ENCODE measurements around the gene DHODH. TPM values are rescaled to one million over a fixed set of nuclear protein-coding genes. Genes with fewer than 3 reads are reported as not detected.
"Not testable (repeated sequence)": the region's sequence is repeated elsewhere in the genome, so short reads cannot be mapped to it uniquely, and the experiment has no call there.

DHODH gene
- total RNA-seq, 1 donor from 2014 or later: 7.7 TPM

GRCh38 chr16:71985262-71985974, 23.1 kb upstream of the DHODH start:
- no peak overlapping the region for H3K27ac ChIP-seq
- no peaks in the 10 kb centered on the region for H3K36me3 ChIP-seq
- DNase-seq: no peak
- H3K27me3 ChIP-seq: no peaks in the 10 kb centered on the region
- no peaks in the 10 kb centered on the region for H3K9me3 ChIP-seq
- H3K4me1 ChIP-seq: no peaks in the 10 kb centered on the region
- ATAC-seq: no peak
- no peak overlapping the region for H3K4me3 ChIP-seq
- TF ChIP-seq CTCF (IDR thresholded peaks at IDR 0.05): no peak
- intact Hi-C loops (cut with DNase I): no loop called here

GRCh38 chr16:71986131-71986530, 22.4 kb upstream of the DHODH start:
- Histone ChIP-seq H3K27me3 (no peaks in the 10 kb centered on the region), H3K27ac (no peak overlapping the region), H3K4me3 (no peak overlapping the region), H3K9me3 (no peaks in the 10 kb centered on the region), H3K4me1 (no peaks in the 10 kb centered on the region), H3K36me3 (no peaks in the 10 kb centered on the region)
- ATAC-seq (no peak), DNase-seq (no peak)
- TF ChIP-seq CTCF (IDR thresholded peaks at IDR 0.05): no peak
- intact Hi-C loops (cut with DNase I): no loop called here

- Histone ChIP-seq H3K4me3 (no peak overlapping the region), H3K36me3 (no peaks in the 10 kb centered on the region), H3K27me3 (no peaks in the 10 kb centered on the region), H3K9me3 (no peaks in the 10 kb centered on the region), H3K4me1 (no peaks in the 10 kb centered on the region), H3K27ac (no peak overlapping the region)
- DNase-seq (no peak), ATAC-seq (no peak)
- intact Hi-C loops (cut with DNase I): no loop called here
- TF ChIP-seq CTCF (IDR thresholded peaks at IDR 0.05): no peak
These were observed 13.5 kb upstream of the DHODH start for GRCh38 chr16:71995038-71995437.

GRCh38 chr16:71997578-71997977, 11.0 kb upstream of the DHODH start:
- DNase-seq; intact Hi-C loops (cut with DNase I); ATAC-seq; H3K9me3 ChIP-seq; H3K27me3 ChIP-seq; H3K4me3 ChIP-seq; H3K36me3 ChIP-seq; H3K27ac ChIP-seq; H3K4me1 ChIP-seq: not testable (repeated sequence)

- intact Hi-C loops (cut with DNase I): no loop called here
- Histone ChIP-seq H3K27ac (no peak overlapping the region), H3K4me3 (no peak overlapping the region), H3K36me3 (no peaks in the 10 kb centered on the region), H3K9me3 (no peaks in the 10 kb centered on the region), H3K4me1 (no peaks in the 10 kb centered on the region), H3K27me3 (no peaks in the 10 kb centered on the region)
- ATAC-seq: no peak
- no peak for TF ChIP-seq CTCF (IDR thresholded peaks at IDR 0.05)
- DNase-seq: no peak
These were observed 7.2 kb upstream of the DHODH start for GRCh38 chr16:72001180-72001874.

- TF ChIP-seq CTCF (IDR thresholded peaks at IDR 0.05): no peak
- ATAC-seq (no peak), DNase-seq (no peak)
- intact Hi-C loops (cut with DNase I): no loop called here
- H3K27ac ChIP-seq: no peak overlapping the region
- H3K36me3 ChIP-seq: no peaks in the 10 kb centered on the region
- no peaks in the 10 kb centered on the region for H3K4me1 ChIP-seq
- H3K27me3 ChIP-seq: no peaks in the 10 kb centered on the region
- H3K4me3 ChIP-seq: no peak overlapping the region
- H3K9me3 ChIP-seq: no peaks in the 10 kb centered on the region
These were observed 5.9 kb upstream of the DHODH start for GRCh38 chr16:72002619-72003018.

GRCh38 chr16:72008065-72008423, 500 bp upstream of the DHODH start:
- H3K36me3 ChIP-seq; intact Hi-C loops (cut with DNase I); H3K27me3 ChIP-seq; H3K27ac ChIP-seq; ATAC-seq; H3K9me3 ChIP-seq; H3K4me1 ChIP-seq: not testable (repeated sequence)
- H3K4me3 ChIP-seq: peak overlapping the region; percentile 99
- peak; percentile 29 for DNase-seq
